Activated naive CD4-positive, alpha-beta T cell treated with Interleukin-2 at 50 U/mL for 16 hours (primary cell): ENCODE measurements around the gene LTF.
A peak's percentile ranks its signal among the peaks of the same experiment; 100 is the strongest.
"Not testable (repeated sequence)": the region's sequence is repeated elsewhere in the genome, so short reads cannot be mapped to it uniquely, and the experiment has no call there.

ENCODE experiments used
- DNase-seq: peaks from one replicate; pipeline ENCODE4 v3.0.0-alpha.2; 2020

LTF gene

GRCh38 chr3:46409739-46410489, 54.8 kb downstream of the LTF start:
- no peak for DNase-seq

DNA sequence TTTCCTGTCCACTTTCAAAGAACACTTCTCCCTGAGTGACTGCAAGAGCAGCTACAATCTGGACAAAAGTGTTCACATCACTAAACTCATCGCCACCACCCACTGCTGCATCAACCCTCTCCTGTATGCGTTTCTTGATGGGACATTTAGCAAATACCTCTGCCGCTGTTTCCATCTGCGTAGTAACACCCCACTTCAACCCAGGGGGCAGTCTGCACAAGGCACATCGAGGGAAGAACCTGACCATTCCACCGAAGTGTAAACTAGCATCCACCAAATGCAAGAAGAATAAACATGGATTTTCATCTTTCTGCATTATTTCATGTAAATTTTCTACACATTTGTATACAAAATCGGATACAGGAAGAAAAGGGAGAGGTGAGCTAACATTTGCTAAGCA, 55.9 kb downstream of the LTF start:
- DNase-seq: no peak

DNA sequence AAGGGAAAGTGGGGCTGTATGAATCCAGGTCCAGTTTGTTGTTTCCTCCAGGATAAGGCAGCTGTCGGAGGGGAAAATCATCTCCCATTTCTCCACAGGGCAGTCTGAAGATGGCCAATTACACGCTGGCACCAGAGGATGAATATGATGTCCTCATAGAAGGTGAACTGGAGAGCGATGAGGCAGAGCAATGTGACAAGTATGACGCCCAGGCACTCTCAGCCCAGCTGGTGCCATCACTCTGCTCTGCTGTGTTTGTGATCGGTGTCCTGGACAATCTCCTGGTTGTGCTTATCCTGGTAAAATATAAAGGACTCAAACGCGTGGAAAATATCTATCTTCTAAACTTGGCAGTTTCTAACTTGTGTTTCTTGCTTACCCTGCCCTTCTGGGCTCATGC, 56.7 kb downstream of the LTF start:
- DNase-seq: no peak

DNA sequence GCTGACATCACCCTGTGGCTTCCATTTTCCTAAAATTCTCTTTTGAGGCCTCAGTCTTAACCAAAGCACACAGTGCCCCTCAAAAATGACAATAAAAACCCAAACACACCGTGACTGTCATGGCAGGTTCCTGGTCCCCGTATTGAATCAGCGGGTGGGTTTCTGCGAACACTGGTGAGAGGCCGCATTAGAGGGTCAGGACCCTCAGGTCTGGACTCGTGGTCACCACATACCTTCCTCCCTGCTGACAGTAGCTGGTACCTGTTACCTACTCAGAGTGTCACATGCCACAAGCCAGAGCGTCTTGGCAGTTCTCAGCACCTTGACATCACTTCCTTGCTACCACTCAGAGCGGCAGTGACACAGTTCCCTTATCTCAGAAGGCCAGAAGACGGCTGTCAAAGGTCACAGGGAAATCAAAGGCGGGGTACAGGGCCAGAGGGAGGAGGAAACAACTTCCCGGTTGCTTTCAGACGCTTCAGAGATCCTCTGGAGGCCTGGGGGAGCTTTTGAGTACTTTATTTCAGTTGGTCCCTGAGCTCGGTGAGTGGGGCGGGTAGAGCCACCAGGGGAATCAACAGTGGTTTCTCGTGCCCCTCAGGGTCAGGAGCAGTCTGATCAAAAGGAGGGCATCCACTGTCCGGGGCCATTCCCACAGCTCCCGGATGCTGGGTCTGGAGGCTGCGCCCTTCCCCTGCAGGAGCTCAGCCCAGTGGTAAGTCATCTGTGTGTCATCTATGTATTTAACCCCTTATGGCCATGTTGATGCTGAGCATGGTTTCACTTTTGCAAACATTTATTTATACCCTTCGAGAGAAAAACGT, 57.7 kb downstream of the LTF start, which contains the start of the genes CCR5AS and CCRL2:
CCR5AS (minus strand) TSS at position 279 of the 824 bp plus-strand sequence.
CCRL2 (plus strand) TSS at position 472 of the 824 bp plus-strand sequence. CDS start 821 bp downstream, outside the sequence.
- DNase-seq: peak; percentile 24

GRCh38 chr3:46406443-46406787, 58.3 kb downstream of the LTF start:
- DNase-seq: no peak

DNA sequence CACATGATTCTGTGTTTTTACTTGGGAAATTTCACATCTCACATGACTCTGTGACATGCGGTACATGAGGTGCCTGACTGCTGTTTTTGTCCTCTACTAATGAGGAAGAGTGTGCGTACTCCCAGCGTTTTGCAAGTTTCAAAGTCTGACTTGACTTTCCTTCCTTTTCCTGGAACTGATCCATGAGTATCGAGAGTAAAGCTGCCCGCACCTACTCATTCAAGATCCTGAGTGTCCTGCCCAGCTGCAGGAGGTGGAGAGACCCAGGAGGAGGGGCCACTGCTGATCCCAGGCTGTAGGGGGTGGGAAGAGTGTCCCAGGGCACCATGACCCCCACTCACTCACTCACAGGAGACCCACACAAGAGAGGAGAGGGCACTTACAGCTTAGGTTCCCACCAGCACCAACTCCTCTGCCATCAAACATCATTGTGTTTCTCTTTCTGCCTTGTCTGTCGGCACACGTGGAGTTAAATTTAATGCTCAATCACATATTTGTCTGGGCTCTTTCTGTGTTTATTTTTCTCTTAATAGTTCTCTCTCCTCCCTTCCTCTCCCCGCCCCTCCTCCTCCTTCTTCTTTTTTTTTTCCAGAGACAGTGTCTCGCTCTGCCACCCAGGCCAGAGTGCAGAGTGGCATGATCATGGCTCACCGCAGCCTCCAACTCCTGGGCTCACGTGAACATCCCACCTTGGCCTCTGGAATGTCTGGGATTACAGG, 59.2 kb downstream of the LTF start:
- no peak for DNase-seq

DNA sequence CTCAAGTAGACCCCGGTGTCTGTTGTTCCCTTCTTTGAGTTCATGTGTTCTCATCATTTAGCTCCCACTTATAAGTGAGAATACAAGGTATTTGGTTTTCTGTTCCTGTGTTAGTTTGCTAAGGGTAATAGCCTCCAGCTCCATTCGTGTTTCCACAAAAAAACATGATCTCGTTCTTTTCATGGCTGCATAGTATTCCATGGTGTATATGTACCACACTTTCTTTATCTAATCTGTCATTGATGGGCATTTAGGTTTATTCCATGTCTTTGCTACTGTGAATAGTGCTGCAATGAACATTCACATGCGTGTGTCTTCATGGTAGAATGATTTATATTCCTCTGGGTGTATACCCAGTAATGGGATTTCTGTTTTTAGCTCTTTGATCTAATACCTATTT, 61.8 kb downstream of the LTF start:
- not testable (repeated sequence) for DNase-seq

DNA sequence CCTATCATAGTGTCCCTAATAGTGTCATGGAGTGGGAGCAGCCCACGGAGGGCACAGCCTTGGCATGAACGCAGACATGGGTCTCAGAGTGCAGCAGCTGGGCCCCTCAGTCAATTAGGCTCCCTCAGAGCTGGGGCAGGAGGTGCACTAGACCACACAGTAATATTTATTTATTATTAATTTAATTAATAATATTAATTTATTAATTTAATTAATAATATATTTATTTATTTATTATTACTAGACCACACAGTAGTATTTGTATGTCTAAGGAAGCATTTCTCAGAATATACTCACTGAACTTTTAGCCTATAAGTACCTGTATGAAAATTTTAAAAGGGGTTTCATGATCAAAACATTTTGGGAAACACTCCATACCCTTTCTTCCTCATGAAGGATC, 63.1 kb downstream of the LTF start:
- DNase-seq: no peak

DNA sequence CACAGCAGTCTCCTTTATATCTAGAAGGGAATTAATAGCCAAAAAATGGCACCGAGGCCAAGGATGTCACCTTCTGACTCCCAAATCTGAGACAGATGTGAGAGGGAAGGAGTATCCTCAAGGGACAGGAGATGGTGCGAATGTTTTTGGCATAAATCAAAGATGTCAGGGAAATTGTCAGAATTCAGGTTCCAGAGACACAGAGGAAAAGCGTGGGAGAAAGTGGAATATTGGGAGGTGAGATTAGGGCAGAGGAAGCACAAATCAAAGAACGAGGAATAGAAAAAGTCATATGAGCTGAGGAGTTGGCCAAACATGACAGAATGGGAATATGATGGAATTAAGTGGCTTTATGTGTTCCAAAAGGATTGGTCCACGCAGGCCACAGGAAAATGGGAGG, 63.9 kb downstream of the LTF start:
- no peak for DNase-seq

- no peak for DNase-seq
Measured at GRCh38 chr3:46400000-46400734, 64.5 kb downstream of the LTF start.

DNA sequence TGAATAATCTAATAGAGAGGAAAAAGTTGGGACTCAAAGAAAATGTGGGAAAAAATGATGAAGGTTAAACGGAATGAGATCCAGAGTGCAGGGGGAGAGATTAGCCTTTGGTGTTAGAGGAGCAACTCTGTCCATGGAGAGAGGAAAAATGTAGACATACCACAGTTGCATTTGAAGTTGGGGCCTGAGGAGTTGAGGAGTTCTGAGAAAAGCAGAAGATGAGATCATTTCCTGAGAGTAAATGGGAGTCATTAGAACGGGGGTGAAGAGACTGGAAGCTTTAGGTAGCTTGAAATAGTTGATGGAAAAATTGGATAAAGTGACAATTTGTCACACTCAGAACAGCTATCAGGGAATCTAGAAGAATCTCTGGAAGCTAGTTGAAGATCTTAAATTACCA, 65.1 kb downstream of the LTF start:
- no peak for DNase-seq

GRCh38 chr3:46399098-46399497, 65.6 kb downstream of the LTF start:
- no peak for DNase-seq

DNA sequence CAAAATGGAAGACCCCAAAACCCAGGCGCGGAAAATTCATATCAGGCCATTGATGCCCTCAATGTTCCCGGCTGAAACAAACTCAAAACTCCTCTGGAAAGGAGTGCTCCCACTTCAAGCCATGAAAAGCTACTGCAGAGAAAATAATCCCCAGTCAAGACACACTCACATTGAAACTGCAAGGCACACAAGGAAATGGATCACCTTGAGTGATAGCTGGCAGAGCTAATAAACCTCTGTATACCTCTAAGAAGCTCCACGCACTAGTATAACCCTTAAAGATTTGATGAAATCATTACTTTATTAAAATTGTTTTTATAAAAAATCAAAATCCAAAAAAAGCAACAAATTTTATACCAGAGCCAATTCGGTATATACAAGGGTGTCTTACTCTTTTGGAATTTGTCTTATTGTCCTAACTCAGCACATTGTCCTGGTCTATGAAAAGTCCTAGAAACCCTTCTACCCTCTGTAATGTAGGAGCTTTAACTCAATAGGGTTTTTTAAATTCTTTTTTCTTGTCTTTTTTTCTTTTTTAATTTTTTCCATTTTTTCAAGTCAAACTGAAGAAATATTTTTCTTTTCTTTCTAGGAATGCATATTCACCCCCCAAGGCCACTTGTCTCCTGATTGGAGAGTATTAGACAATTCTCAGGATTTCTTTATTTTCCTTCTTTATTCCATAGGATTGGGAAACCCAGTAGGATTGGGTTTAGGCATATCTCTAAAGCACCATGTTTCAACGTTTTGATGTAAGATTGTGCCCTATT, 66.3 kb downstream of the LTF start:
- no peak for DNase-seq

- no peak for DNase-seq
Measured at GRCh38 chr3:46397111-46397510, 67.6 kb downstream of the LTF start.

DNA sequence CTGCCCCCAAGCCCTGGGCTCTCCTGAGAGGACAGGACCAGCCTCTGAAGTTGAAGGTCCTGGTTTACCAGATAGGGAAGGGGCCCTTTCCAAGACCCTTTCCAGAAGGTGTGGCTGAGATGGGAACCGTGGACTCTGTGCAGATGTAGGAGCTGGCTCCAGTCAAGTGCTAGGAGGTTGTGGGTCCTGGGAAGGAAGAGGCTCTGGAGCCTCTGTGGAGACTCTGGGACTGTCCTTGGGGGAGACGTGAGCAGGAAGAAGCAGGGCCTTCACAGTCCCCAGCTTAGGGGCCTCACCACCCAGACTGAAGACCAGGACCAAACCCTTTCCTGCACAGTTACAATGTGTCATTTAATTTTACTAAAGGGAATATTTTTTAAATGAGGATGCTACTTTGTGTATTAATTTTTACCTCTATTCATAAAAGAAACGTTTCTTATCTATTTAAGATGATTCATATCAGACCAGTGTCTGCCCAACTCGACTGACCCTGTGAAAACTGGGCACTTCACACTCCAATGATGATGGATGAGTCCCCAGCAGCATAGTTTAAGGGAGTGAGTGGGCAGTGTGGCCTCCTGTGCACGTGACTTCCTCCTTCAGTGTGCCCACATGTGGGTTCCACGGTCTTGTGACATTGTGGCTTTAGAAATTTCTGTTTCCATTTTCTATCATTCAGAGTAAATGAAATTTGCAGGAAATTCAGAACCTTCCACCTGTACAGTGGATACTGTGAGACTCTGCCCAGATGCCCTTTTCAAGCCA, 68.8 kb downstream of the LTF start:
- DNase-seq: no peak

GRCh38 chr3:46395210-46395661, 69.5 kb downstream of the LTF start:
- no peak for DNase-seq

GRCh38 chr3:46393554-46394434, 70.9 kb downstream of the LTF start:
- no peak for DNase-seq

DNA sequence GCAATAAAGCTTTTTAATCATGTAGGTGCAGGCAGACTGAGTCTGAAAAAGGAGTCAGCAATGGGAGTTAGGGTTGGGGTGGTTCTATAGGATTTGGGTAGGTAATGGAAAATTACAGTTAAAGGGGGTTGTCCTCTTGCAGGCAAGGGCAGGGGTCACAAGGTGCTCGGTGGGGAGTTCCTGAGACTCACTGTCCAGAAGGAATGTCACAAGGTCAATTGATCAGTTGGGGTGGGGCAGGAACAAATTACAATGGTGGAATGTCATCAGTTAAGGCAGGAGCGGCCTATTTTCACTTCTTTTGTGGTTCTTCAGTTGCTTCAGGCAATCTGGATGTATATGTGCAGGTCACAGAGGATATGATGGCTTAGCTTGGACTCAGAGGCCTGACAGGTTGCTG, 71.7 kb downstream of the LTF start:
- DNase-seq: no peak

- DNase-seq: not testable (repeated sequence)
Measured at GRCh38 chr3:46391526-46391925, 73.2 kb downstream of the LTF start.

DNA sequence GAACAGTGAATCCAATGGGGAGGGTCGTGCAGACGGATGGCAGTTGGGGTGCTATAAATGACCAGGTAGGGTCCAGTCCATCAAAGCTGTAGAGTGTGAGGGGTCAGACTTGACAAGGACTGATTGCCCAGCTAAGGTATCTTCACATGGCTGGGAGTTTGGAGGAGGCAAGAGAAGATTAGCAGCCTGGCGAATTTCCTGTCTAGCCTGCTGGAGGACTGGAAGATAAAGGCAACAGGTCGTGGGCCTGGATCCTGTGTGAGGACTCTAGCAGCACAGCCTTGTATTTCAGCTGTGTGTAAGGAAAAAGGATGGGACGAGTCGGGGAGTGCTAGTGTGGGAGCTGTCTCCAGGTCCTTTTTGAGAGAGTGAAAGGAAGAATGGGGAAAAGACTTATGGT, 75.4 kb downstream of the LTF start:
- DNase-seq: no peak
